Dedifferentiated amniotic fluid mesenchymal stem cell (primary cell): ENCODE results near the gene MUS81.
"Not testable (repeated sequence)": the region's sequence is repeated elsewhere in the genome, so short reads cannot be mapped to it uniquely, and the experiment has no call there.

Experiments used
- DNase-seq: peaks from one replicate; pipeline ENCODE4 v3.0.0-alpha.2; 2016; ENCODE audit errors: extremely low spot score

The MUS81 gene

GRCh38 chr11:65860278-65861164 is at the start of gene MUS81:
Gene MUS81, plus strand, starts transcription at chr11:65860433. Its CDS starts 321 bp downstream, at chr11:65860754.
- peak; percentile 93 for DNase-seq

- no peak for DNase-seq
Observed at GRCh38 chr11:65811764-65812475, 48.3 kb upstream of the MUS81 start.

- DNase-seq: no peak
Observed at GRCh38 chr11:65814131-65814985, 45.9 kb upstream of the MUS81 start.

- DNase-seq: no peak
Observed at GRCh38 chr11:65814986-65815565, 45.2 kb upstream of the MUS81 start.

- no peak for DNase-seq
Observed at GRCh38 chr11:65816696-65817095, 43.5 kb upstream of the MUS81 start.

- DNase-seq: no peak
Observed at GRCh38 chr11:65817312-65817834, 42.9 kb upstream of the MUS81 start.

GRCh38 chr11:65817835-65818680 is 42.2 kb upstream of the MUS81 start:
- DNase-seq: peak; percentile 87

- DNase-seq: no peak
Observed at GRCh38 chr11:65821107-65821506, 39.1 kb upstream of the MUS81 start.

GRCh38 chr11:65822776-65823528 is 37.3 kb upstream of the MUS81 start:
- no peak for DNase-seq

- DNase-seq: no peak
Observed at GRCh38 chr11:65826984-65827735, 33.1 kb upstream of the MUS81 start.

GRCh38 chr11:65829459-65829858 is 30.8 kb upstream of the MUS81 start:
- no peak for DNase-seq

GRCh38 chr11:65832231-65832630 is 28.0 kb upstream of the MUS81 start:
- not testable (repeated sequence) for DNase-seq

- peak; percentile 89 for DNase-seq
Observed at GRCh38 chr11:65833297-65834030, 26.8 kb upstream of the MUS81 start, which contains the start of gene SNX32. Gene SNX32, plus strand, starts transcription at chr11:65833963. Its CDS starts 103 bp downstream, at chr11:65834066.

- no peak for DNase-seq
Observed at GRCh38 chr11:65834202-65834601, 26.0 kb upstream of the MUS81 start.

GRCh38 chr11:65842144-65842543 is 18.1 kb upstream of the MUS81 start:
- DNase-seq: no peak

- no peak for DNase-seq
Observed at GRCh38 chr11:65843811-65844210, 16.4 kb upstream of the MUS81 start.

GRCh38 chr11:65844231-65844872 is 15.9 kb upstream of the MUS81 start:
- no peak for DNase-seq

GRCh38 chr11:65847746-65848145 is 12.5 kb upstream of the MUS81 start:
- no peak for DNase-seq
